Measurements from ENCODE around the gene TMSB4Y.

The TMSB4Y gene

DNA sequence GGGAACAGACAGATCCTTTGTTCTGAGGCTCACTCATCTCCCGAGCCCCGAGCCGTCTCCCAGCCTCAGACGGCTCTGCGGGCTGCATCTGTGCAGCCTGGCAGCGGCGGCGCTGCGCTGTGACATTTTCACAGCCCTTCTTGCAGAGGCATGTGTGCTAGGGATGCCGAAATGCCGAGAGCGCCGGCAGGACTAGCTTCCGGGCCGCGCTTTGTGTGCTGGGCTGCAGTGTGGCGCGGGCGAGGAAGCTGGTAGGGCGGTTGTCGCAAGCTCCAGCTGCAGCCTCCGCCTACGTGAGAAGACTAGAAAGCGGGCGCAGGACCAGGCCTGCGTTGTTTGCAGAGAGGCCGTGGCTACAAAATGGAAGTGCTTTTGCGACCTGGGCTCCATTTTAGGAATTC, at the start of gene TMSB4Y:
Gene TMSB4Y, plus strand, starts transcription at position 332 of the 401 bp plus-strand sequence.
- peak; percentile 7 to 51 (median 22) for DNase-seq

DNA sequence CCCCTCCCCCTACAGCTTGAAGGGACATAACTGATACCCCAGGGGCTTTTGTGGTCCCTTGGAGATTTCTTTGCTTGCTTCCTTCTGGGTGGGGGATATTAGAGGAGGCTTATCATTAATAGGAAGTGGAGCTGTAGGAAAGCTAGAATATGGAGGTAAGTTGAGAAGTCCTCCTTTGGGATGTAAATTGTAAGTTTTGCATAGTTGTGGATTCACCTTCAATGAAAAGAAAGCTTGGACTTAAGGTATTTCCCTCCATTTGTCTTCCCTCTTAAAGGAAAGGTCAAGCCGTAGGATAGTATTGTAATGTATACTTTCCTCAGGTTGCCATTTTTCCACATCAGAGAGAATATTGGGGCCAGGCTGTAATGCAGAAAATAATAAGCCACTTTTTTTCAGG, 39.5 kb upstream of the TMSB4Y start:
- DNase-seq: no peak

DNA sequence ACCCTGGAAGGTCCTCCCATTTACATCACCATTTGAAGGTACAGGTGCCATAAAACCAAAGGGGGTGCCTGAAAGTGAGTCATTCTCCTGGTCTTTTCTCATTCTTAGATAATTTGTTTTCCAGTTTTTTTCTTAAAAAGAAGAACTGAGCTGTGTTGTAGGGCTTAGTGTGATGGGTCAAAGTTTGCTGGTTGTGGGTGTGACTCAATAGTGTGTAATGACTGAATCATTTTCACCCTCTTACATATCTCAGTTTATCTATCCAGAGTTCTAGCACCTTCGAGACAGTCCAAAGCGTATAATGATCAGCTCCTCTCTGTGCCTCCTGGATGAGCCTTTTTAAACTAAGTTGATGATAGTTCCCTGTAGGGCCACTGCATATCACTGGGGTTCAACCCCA, 32.6 kb upstream of the TMSB4Y start:
- no peak for DNase-seq

DNA sequence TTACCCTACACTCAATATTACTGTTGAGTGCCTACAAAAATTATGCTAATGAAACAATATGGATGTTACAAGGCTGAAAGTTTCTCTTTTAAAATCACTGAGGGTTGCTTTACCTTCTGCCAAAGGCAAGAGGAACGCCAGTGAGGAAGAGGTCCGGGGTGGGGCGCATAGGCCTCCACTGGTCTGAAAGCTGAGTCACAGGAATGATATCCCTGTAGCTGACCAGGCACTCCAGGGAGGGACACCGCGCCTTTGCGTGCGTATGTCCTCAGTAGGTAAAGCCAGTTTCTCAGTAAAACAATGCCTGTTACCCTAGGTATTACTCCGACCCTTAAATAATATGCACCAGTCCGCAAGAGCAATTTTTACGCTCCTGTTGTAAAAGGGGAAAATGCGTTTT, 1.4 kb upstream of the TMSB4Y start:
- no peak for DNase-seq

DNA sequence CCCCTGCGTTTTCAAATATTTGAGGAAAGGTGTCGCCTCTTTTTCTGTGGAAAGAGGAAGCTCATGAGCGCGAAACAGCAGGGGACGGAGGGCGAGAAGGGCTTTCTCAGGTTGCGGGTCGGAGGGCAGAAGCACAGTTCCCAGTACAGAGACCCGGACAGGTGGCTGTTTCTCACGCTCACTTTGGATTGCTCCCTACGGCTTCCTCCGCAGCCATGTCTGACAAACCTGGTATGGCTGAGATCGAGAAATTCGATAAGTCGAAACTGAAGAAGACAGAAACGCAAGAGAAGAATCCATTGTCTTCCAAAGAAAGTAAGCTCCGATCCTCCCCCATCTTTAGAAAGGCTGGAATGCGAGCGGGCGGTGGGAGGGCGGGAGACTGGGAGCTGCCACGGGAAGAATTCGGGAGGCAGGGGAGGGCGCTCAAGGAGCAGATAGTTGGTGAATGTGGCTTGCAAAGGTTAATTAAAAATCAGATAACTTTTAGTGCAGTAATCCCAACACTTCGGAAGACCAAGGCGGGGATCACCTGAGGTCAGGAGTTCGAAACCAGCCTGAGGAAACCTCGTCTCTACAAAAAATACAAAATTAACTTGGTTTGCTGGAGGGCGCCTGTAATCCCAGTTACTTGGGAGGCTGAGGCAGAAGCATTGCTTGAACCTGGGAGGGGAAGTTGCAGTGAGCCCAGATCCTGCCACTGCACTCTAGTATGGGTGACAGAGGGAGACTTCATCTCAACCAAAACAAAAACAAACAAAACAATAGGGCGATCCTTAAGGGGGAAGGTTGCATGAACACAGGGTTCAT, 627 bp downstream of the TMSB4Y start:
- peak in 1 of 4 experiments; percentile 0 for DNase-seq

DNA sequence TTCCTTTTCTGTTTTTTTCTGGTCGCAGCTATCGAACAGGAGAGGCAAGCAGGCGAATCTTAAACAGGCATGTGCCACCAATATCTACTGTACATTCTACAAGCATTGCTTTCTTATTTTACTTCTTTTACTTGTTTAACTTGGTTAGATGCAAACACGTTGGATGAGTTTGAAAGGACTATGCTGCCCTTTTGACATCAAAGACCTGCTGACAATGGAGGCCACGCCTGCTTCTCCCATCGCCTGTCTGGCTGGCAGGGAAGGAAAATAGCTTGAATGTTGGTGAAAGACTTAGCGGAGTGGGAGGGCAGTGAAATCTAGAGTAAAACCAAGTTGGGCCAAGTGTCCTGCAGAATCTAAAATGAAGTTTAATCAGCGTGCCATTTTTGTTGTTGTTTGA, 1.5 kb downstream of the TMSB4Y start:
- no peak for DNase-seq

DNA sequence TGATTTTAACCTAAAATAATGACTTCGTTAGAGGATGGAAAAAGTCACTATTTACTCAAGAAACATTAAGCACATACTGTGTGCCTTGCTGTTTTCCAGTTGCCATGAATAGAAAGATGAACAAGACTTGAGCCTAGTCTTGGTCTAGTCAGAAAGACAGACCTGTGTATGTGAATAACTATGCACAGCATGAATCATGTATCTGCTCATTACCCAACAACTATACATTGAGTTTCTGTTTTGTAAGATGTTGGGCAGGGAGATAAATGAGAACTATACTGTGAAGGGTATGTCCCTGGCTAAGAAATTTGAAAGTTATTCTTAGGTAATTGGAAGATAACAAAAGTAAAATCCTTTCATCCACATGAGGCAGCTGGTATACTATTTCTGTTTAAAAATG, 4.3 kb downstream of the TMSB4Y start:
- no peak for DNase-seq

GRCh38 chrY:13718996-13719395, 15.3 kb downstream of the TMSB4Y start:
- no peak for DNase-seq

- no peak for DNase-seq
Observed at GRCh38 chrY:13729517-13729916, 25.8 kb downstream of the TMSB4Y start.

- DNase-seq: peak in 1 of 4 experiments; percentile 0
Observed at GRCh38 chrY:13738618-13739017, 34.9 kb downstream of the TMSB4Y start.

GRCh38 chrY:13751289-13752071, 47.8 kb downstream of the TMSB4Y start:
- peak; percentile 0 to 10 (median 0) for DNase-seq

DNA sequence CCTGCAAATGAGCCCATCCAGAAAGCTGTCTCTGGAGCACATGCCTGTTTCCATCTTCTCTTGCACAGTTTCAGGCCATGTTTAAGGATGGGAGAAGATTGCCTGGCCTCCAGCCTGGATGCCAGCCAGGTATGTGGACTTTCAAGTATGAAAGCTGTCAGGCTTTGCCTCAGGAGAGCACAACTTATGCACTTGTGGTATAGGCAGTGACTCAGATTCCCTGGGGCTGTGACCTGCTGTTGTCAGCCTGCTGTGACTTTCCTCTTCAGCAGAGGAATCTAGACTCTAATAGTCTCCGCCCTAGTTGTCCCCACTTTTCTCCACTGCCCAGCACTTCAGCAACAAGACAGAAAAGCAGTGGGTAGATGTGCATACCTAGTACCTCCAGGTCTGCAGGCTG, 51.0 kb downstream of the TMSB4Y start:
- DNase-seq: no peak

All from activated CD4-positive, CD25-positive, alpha-beta regulatory T cell (primary cell).